ENCODE measurements around the gene CCDC30. TPM values are rescaled to one million over a fixed set of nuclear protein-coding genes. Genes with fewer than 3 reads are reported as not detected.
"Not testable (repeated sequence)": the region's sequence is repeated elsewhere in the genome, so short reads cannot be mapped to it uniquely, and the experiment has no call there.

Gene CCDC30
- total RNA-seq, 1 donor from 2014 or later = 3.4 TPM

- H3K27me3 Mint-ChIP-seq (ENCODE audit: unreplicated experiment) = no peaks in the 10 kb centered on the region
- no peak for DNase-seq (ENCODE audit: low spot score)
- H3K36me3 Mint-ChIP-seq (ENCODE audit: low read depth, unreplicated experiment) = no peaks in the 10 kb centered on the region
- no peak overlapping the region for H3K4me3 Mint-ChIP-seq (ENCODE audit: unreplicated experiment)
- no peak for TF ChIP-seq CTCF (IDR thresholded peaks at IDR 0.05; ENCODE audit: unreplicated experiment)
- no peak overlapping the region for H3K27ac Mint-ChIP-seq (ENCODE audit: unreplicated experiment)
- H3K4me1 Mint-ChIP-seq (ENCODE audit: unreplicated experiment) = no peaks in the 10 kb centered on the region
- no peaks in the 10 kb centered on the region for H3K9me3 Mint-ChIP-seq (ENCODE audit: unreplicated experiment)
These were observed 13.5 kb downstream of the CCDC30 start for GRCh38 chr1:42476605-42477004.

GRCh38 chr1:42477354-42477753, 14.3 kb downstream of the CCDC30 start:
- not testable (repeated sequence) for H3K4me1 Mint-ChIP-seq (ENCODE audit: unreplicated experiment); H3K27ac Mint-ChIP-seq (ENCODE audit: unreplicated experiment); H3K9me3 Mint-ChIP-seq (ENCODE audit: unreplicated experiment); H3K4me3 Mint-ChIP-seq (ENCODE audit: unreplicated experiment); DNase-seq (ENCODE audit: low spot score); H3K27me3 Mint-ChIP-seq (ENCODE audit: unreplicated experiment); H3K36me3 Mint-ChIP-seq (ENCODE audit: low read depth, unreplicated experiment)

- Mint-ChIP-seq H3K36me3 (ENCODE audit: low read depth, unreplicated experiment) (no peaks in the 10 kb centered on the region), H3K4me1 (ENCODE audit: unreplicated experiment) (no peaks in the 10 kb centered on the region), H3K27me3 (ENCODE audit: unreplicated experiment) (no peaks in the 10 kb centered on the region), H3K4me3 (ENCODE audit: unreplicated experiment) (no peak overlapping the region), H3K9me3 (ENCODE audit: unreplicated experiment) (no peaks in the 10 kb centered on the region), H3K27ac (ENCODE audit: unreplicated experiment) (no peak overlapping the region)
- no peak for TF ChIP-seq CTCF (IDR thresholded peaks at IDR 0.05; ENCODE audit: unreplicated experiment)
- no peak for DNase-seq (ENCODE audit: low spot score)
These were observed 14.7 kb downstream of the CCDC30 start for GRCh38 chr1:42477775-42478174.

- H3K4me3 Mint-ChIP-seq (ENCODE audit: unreplicated experiment) = no peak overlapping the region
- no peak for DNase-seq (ENCODE audit: low spot score)
- H3K4me1 Mint-ChIP-seq (ENCODE audit: unreplicated experiment) = no peaks in the 10 kb centered on the region
- H3K36me3 Mint-ChIP-seq (ENCODE audit: low read depth, unreplicated experiment) = no peaks in the 10 kb centered on the region
- no peak overlapping the region for H3K27ac Mint-ChIP-seq (ENCODE audit: unreplicated experiment)
- no peaks in the 10 kb centered on the region for H3K9me3 Mint-ChIP-seq (ENCODE audit: unreplicated experiment)
- TF ChIP-seq CTCF (IDR thresholded peaks at IDR 0.05; ENCODE audit: unreplicated experiment) = peak; percentile 46
- H3K27me3 Mint-ChIP-seq (ENCODE audit: unreplicated experiment) = no peaks in the 10 kb centered on the region
These were observed 16.5 kb downstream of the CCDC30 start for GRCh38 chr1:42479621-42480020.

- Mint-ChIP-seq H3K27ac (ENCODE audit: unreplicated experiment) (no peak overlapping the region), H3K27me3 (ENCODE audit: unreplicated experiment) (no peaks in the 10 kb centered on the region), H3K4me3 (ENCODE audit: unreplicated experiment) (no peak overlapping the region), H3K9me3 (ENCODE audit: unreplicated experiment) (no peaks in the 10 kb centered on the region), H3K36me3 (ENCODE audit: low read depth, unreplicated experiment) (no peaks in the 10 kb centered on the region), H3K4me1 (ENCODE audit: unreplicated experiment) (no peaks in the 10 kb centered on the region)
- DNase-seq (ENCODE audit: low spot score) = no peak
- no peak for TF ChIP-seq CTCF (IDR thresholded peaks at IDR 0.05; ENCODE audit: unreplicated experiment)
These were observed 17.8 kb downstream of the CCDC30 start for GRCh38 chr1:42480921-42481320.

Data from endothelial cell (in vitro differentiated cells).